Uterus (tissue), 2 donors: Measurements from ENCODE around the gene MOB2.

Source experiments
- POLR2A ChIP-seq, 2 donors: fragments of 450-650 bp; IDR thresholded peaks; one replicate each; pipeline ENCODE4 v1.6.1; 2016; ENCODE audit warnings: antibody characterized with exemption in 2 of 2, mild to moderate bottlenecking in 1 of 2, moderate library complexity in 1 of 2
- TF ChIP-seq, protein P1 (sequence below), 4 experiments: fragments of 200-600 bp in 2 of 4; fragments of 450-650 bp in 2 of 4; sonication (generic) in 2 of 4; IDR thresholded peaks; one replicate each; pipeline ENCODE4 v1.5.1; 2016 to 2019; ENCODE audit warnings: antibody characterized with exemption in 4 of 4, mild to moderate bottlenecking in 2 of 4, moderate library complexity in 1 of 4

DNA sequence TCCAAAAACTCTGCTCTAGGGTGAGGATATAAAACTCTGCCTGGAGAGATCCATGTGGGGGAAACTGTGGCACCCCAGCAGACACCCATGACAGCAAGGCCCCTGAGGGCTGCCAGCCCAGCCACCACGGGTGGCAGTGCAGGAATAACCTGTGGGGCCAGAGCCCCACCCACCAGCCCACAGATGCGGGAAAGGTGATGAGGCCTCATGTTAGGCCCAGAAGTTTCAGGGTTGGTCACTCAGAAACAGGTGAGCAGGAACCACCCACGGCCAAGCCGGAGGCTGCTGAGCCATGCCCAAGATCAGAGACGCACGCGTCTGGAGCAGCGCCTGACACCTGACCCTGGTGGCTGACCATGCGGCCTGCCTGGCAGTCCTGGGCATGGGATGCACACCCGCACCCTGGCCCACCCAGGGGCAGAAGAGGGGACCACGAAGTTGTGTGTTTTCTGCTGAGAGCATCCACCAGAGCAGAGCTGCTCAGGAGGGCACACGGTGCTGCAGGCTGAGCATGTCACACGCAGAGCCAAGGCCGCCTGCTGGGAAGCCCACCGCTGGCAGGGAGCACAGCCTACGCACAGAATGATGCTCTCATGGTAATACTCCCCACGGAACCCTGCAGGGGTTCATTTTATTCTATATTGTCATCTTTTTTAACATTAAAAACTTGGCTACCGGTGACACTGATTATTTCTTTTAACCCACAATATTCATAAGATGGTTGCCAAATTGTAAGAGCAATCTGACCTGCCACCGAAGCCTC is 44.3 kb upstream of the MOB2 start:
- TF ChIP-seq, protein P1, sequence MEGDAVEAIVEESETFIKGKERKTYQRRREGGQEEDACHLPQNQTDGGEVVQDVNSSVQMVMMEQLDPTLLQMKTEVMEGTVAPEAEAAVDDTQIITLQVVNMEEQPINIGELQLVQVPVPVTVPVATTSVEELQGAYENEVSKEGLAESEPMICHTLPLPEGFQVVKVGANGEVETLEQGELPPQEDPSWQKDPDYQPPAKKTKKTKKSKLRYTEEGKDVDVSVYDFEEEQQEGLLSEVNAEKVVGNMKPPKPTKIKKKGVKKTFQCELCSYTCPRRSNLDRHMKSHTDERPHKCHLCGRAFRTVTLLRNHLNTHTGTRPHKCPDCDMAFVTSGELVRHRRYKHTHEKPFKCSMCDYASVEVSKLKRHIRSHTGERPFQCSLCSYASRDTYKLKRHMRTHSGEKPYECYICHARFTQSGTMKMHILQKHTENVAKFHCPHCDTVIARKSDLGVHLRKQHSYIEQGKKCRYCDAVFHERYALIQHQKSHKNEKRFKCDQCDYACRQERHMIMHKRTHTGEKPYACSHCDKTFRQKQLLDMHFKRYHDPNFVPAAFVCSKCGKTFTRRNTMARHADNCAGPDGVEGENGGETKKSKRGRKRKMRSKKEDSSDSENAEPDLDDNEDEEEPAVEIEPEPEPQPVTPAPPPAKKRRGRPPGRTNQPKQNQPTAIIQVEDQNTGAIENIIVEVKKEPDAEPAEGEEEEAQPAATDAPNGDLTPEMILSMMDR (IDR thresholded peaks at IDR 0.05) = no peak
- TF ChIP-seq POLR2A (IDR thresholded peaks at IDR 0.05) = no peak
